GM12892 (cell line): ENCODE results near the gene DHPS.

ENCODE experiments used
- DNase-seq: peaks from one replicate; pipeline ENCODE4 v3.0.0; 2011; ENCODE audit not compliant: insufficient read length
- FAIRE-seq: peaks from 2 replicates; lab custom pipeline; 2011; peaks lifted over from hg19 to GRCh38; lab: Jason Lieb, UNC
- POLR2A ChIP-seq: IDR thresholded peaks from 2 replicates; pipeline ENCODE4 v1.6.1; 2011; ENCODE audit warnings: low read depth, low read length, control low read depth
- POLR2AphosphoS5 ChIP-seq: IDR thresholded peaks from 2 replicates; pipeline ENCODE4 v1.6.1; 2011; ENCODE audit warnings: low read depth, low read length, control low read depth
- TAF1 ChIP-seq: IDR thresholded peaks from 2 replicates; pipeline ENCODE4 v1.6.1; 2011; ENCODE audit warnings: low read depth, mild to moderate bottlenecking, control low read depth, low read length, borderline replicate concordance

The DHPS gene

DNA sequence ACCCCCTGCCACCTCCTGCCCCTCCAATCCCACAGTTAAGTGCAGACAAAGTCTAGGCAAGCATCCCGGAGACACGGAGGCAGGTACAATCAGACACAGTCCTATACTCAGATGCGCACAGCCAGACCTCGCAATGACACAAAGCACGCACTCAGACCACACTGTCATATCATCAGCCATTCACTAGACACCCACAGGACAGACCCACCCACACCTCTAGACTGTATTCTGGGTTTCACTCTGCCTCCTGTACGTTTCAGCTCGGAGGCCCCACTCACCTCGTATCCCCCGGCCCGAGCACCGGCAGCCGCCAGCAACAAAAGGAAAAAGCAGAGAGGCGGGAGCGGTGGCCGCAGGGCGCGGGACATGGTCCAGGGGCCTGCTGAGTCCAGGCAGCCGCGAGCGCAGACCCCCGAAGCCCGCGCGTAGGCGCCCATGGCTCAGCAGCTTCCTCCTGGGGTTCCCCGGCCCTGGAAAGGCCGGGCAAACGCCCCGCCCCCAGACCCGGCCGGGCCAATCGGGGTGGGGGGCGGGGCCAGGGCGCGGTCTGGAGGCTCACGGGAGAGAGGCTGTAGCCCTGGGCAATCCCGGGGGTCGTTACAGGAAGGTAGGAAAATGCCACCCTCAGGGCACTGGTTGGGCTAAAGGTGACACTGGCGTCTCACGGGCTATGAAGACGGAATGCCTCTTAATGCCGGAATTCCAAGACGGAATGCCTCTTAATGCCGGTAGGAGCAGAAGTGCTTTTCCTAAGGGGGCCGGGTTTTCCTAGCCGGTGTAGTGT, 15.2 kb downstream of the DHPS start, which contains the start of the genes MAN2B1 and WDR83:
Gene MAN2B1, minus strand, starts transcription at position 478 of the 784 bp plus-strand sequence. Its CDS starts 41 bp downstream, at position 437.
Gene WDR83, plus strand, starts transcription at position 543 of the 784 bp plus-strand sequence. CDS start 2,984 bp downstream, outside the sequence.
- FAIRE-seq = peak; percentile 92
- TF ChIP-seq POLR2A (peak; percentile 75; the same call in 1 of the 2 replicates), TAF1 (peak; percentile 71; the same call in 1 of the 2 replicates), POLR2AphosphoS5 (peak; percentile 52; the same call in 1 of the 2 replicates)
- peak; percentile 96 for DNase-seq

DNA sequence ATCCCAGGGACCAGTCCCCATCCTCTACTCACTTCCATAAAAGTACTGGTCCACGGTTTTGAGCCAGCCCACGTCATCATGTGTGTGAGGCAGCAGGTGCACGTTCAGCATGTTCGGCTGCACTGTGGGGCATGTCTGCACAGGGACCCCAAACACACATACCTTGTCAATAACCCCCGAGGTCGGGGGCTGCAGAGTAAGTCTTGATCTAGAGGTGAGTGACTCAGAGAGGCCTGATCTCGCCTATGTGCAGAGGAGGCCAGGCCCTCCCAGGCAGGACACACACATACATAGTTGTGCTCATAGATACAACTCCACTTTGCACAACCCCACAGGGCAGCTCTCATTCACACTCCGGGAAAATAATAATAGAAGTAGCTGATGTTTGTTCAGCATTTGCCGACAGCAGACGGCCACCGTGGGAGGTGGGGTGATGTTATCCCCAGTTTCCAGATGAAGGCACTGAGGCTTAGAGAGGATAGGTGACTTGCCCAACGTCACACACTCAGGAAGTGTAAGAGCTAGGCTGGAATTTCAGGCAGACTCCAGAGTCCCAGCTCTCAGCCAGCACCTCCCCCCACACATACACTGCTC, 15.9 kb downstream of the DHPS start:
- FAIRE-seq (peak; percentile 53), DNase-seq (no peak)
- TF ChIP-seq TAF1 (no peak), POLR2A (no peak), POLR2AphosphoS5 (no peak)

- peak; percentile 91 for FAIRE-seq
- peak; percentile 73 for DNase-seq
- TF ChIP-seq TAF1 = 0 out of 2 replicates have a peak, but pooled peaks have one; percentile 22
- no peak for TF ChIP-seq POLR2AphosphoS5
- no peak for TF ChIP-seq POLR2A
Measured at GRCh38 chr19:12665281-12665573, 16.5 kb downstream of the DHPS start.

- TF ChIP-seq TAF1 (no peak), POLR2A (0 out of 2 replicates have a peak, but pooled peaks have one; percentile 28)
- no peak for FAIRE-seq
- no peak for DNase-seq
Measured at GRCh38 chr19:12664406-12665280, 17.0 kb downstream of the DHPS start.

GRCh38 chr19:12660980-12661379, 20.7 kb downstream of the DHPS start:
- DNase-seq = no peak
- FAIRE-seq = no peak
- TF ChIP-seq POLR2A (no peak), POLR2AphosphoS5 (no peak), TAF1 (no peak)

DNA sequence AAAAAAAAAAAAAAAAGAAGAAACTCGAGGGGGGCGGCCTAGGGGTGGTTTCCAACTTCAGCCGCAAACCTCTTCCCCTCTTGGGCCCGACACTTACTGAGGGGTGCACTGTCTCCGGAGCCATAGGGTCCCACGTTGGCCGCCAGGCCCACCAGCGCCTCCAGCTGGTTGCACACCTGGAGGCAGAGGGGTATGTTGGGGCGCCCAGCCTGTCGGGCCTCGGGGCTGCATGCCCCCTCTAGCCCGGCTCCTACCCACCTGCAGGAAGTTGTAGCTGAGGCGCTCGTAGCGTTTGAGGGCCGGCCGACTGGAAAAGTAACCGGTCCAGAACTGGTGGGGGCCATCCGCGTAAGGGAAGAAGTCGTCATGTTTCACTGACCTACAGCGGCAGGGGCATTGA, 23.7 kb downstream of the DHPS start:
- DNase-seq = no peak
- FAIRE-seq = no peak
- TF ChIP-seq TAF1 (no peak), POLR2AphosphoS5 (no peak), POLR2A (no peak)

DNA sequence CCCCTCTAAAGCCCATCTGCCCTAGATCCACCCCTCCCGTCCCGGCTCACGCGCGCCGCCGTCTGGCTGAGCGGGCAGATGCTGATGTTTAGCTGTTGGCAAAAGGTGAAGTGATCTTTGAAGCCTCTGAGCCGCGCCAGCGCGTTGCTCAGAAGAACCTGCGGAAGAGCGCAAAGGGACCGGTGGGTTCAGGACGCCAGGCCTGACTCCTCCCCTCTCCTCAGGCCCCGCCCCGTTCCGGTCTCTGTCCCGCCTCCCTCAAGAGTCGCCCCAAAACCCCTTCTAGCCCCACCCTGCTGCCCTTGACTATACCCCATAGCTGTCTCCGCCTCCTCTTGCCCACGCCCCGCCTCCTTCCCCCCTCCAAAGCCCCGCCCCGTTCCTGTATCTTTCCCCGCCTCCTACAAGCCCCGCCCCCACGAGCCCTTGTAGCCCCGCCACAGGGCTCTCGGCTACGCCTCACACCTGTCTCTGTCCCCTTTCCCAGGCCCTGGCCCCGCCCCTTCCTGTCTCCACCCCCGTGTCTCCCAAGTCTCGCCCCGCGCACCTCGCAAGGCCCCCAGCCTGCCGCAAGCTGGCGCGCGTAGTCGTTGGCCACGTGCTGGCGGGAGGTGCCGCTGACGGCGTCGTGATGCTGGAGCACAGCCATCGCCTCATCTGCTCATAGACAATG, 24.6 kb downstream of the DHPS start:
- FAIRE-seq = no peak
- no peak for DNase-seq
- no peak for TF ChIP-seq POLR2A
- TF ChIP-seq TAF1 = no peak
- TF ChIP-seq POLR2AphosphoS5 = no peak

DNA sequence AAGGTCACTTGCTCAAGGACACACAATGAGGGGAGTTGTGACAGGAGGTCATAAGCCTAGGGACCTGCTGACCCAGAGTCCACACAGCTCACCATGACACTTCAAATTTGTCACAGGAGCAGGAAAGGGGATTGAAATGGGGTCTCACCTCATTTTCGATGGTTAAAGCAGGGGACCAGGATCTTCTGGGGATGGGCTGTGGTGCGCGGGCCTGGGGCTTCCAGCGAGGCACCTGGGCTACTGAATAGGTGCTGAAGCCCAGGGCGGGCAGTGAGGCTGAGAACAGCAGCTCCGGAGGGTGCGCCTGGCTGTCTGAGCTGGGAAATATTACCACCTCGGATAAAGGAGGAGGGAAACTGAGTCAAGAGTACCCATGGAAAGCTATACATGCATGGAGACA, 26.1 kb downstream of the DHPS start:
- FAIRE-seq = no peak
- no peak for DNase-seq
- TF ChIP-seq TAF1 (no peak), POLR2AphosphoS5 (no peak), POLR2A (no peak)

- DNase-seq (no peak), FAIRE-seq (no peak)
- no peak for TF ChIP-seq TAF1
- TF ChIP-seq POLR2A = no peak
- TF ChIP-seq POLR2AphosphoS5 = no peak
Measured at GRCh38 chr19:12652219-12652618, 29.5 kb downstream of the DHPS start.

- no peak for DNase-seq
- no peak for TF ChIP-seq TAF1
- no peak for TF ChIP-seq POLR2AphosphoS5
- no peak for TF ChIP-seq POLR2A
- FAIRE-seq = no peak
Measured at GRCh38 chr19:12649941-12650340, 31.7 kb downstream of the DHPS start.

DNA sequence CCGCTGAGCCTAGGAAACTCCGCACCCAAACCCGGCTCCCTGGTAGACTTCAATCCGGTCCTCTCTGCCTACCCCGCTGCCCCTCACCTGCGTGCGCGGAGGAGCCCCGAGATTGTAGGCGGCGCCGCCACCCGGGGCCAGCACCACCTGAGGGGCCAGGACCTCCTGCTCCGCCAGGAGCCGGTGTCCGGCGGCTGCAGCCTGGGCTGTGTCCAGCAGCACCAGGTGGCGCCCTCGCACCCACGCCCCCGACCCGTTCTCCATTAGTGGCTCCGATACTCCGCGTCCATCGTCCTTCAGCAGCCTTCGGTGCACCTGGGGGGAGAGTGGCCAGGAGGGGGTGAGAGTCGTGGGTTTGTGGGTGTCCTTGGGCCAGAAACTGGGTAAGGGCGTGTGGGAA, 33.6 kb downstream of the DHPS start:
- FAIRE-seq (no peak), DNase-seq (no peak)
- TF ChIP-seq POLR2AphosphoS5 = no peak
- TF ChIP-seq POLR2A = no peak
- TF ChIP-seq TAF1 = no peak
